ENCODE measurements around the gene KLRK1.
A peak's percentile ranks its signal among the peaks of the same experiment; 100 is the strongest.

KLRK1 gene

GRCh38 chr12:10366875-10367274, 23.0 kb downstream of the KLRK1 start:
- ATAC-seq (ENCODE audit: low read depth) (no peak), DNase-seq (ENCODE audit: low spot score) (no peak)
- no peaks in the 10 kb centered on the region for H3K9me3 ChIP-seq (ENCODE audit: severe bottlenecking)
- H3K27me3 ChIP-seq (ENCODE audit: insufficient read depth, poor library complexity, severe bottlenecking), result no peaks in the 10 kb centered on the region
- H3K4me1 ChIP-seq (ENCODE audit: insufficient read depth, poor library complexity, severe bottlenecking), result peaks cover 13% of the 10 kb centered on the region
- peak overlapping the region; percentile 85 for H3K27ac ChIP-seq (ENCODE audit: poor library complexity, severe bottlenecking)
- no peaks in the 10 kb centered on the region for H3K36me3 ChIP-seq (ENCODE audit: low read depth)
- no peak overlapping the region for H3K4me3 ChIP-seq (ENCODE audit: severe bottlenecking)
- TF ChIP-seq CTCF (IDR thresholded peaks at IDR 0.05; ENCODE audit: poor library complexity, severe bottlenecking), result peak; percentile 55

GRCh38 chr12:10365696-10366405, 24.0 kb downstream of the KLRK1 start:
- H3K4me3 ChIP-seq (ENCODE audit: severe bottlenecking), result peak overlapping the region; percentile 39
- peaks cover 16% of the 10 kb centered on the region for H3K4me1 ChIP-seq (ENCODE audit: insufficient read depth, poor library complexity, severe bottlenecking)
- peak overlapping the region; percentile 85 for H3K27ac ChIP-seq (ENCODE audit: poor library complexity, severe bottlenecking)
- H3K27me3 ChIP-seq (ENCODE audit: insufficient read depth, poor library complexity, severe bottlenecking), result no peaks in the 10 kb centered on the region
- TF ChIP-seq CTCF (IDR thresholded peaks at IDR 0.05; ENCODE audit: poor library complexity, severe bottlenecking), result no peak
- H3K36me3 ChIP-seq (ENCODE audit: low read depth), result no peaks in the 10 kb centered on the region
- H3K9me3 ChIP-seq (ENCODE audit: severe bottlenecking), result no peaks in the 10 kb centered on the region
- ATAC-seq (ENCODE audit: low read depth), result no peak
- no peak for DNase-seq (ENCODE audit: low spot score)

GRCh38 chr12:10364815-10365622, 24.8 kb downstream of the KLRK1 start:
- TF ChIP-seq CTCF (IDR thresholded peaks at IDR 0.05; ENCODE audit: poor library complexity, severe bottlenecking), result no peak
- Histone ChIP-seq H3K9me3 (ENCODE audit: severe bottlenecking) (no peaks in the 10 kb centered on the region), H3K27me3 (ENCODE audit: insufficient read depth, poor library complexity, severe bottlenecking) (no peaks in the 10 kb centered on the region), H3K36me3 (ENCODE audit: low read depth) (no peaks in the 10 kb centered on the region), H3K4me3 (ENCODE audit: severe bottlenecking) (peak overlapping the region; percentile 39), H3K27ac (ENCODE audit: poor library complexity, severe bottlenecking) (peak overlapping the region; percentile 85), H3K4me1 (ENCODE audit: insufficient read depth, poor library complexity, severe bottlenecking) (peaks cover 16% of the 10 kb centered on the region)
- DNase-seq (ENCODE audit: low spot score), result no peak
- peak; percentile 54 for ATAC-seq (ENCODE audit: low read depth)

GRCh38 chr12:10363914-10364814, 25.7 kb downstream of the KLRK1 start:
- H3K9me3 ChIP-seq (ENCODE audit: severe bottlenecking), result no peaks in the 10 kb centered on the region
- peak overlapping the region; percentile 39 for H3K4me3 ChIP-seq (ENCODE audit: severe bottlenecking)
- H3K27ac ChIP-seq (ENCODE audit: poor library complexity, severe bottlenecking), result peak overlapping the region; percentile 85
- H3K4me1 ChIP-seq (ENCODE audit: insufficient read depth, poor library complexity, severe bottlenecking), result peaks cover 16% of the 10 kb centered on the region
- no peaks in the 10 kb centered on the region for H3K36me3 ChIP-seq (ENCODE audit: low read depth)
- H3K27me3 ChIP-seq (ENCODE audit: insufficient read depth, poor library complexity, severe bottlenecking), result no peaks in the 10 kb centered on the region
- DNase-seq (ENCODE audit: low spot score) (no peak), ATAC-seq (ENCODE audit: low read depth) (peak; percentile 67)
- no peak for TF ChIP-seq CTCF (IDR thresholded peaks at IDR 0.05; ENCODE audit: poor library complexity, severe bottlenecking)

Data from RWPE2 (cell line).